ENCODE data around the gene OLFML2B.
A peak's percentile ranks its signal among the peaks of the same experiment; 100 is the strongest.
"Not testable (repeated sequence)": the region's sequence is repeated elsewhere in the genome, so short reads cannot be mapped to it uniquely, and the experiment has no call there.

Gene OLFML2B

GRCh38 chr1:162023547-162024501 lies at the start of gene OLFML2B:
Gene OLFML2B (minus strand): TSS chr1:162023869. CDS start chr1:162023430, 439 bp downstream.
- peak in 2 of 3 donors; percentile 5 to 28 for DNase-seq (ENCODE audit: low read depth in 3 of 3, low spot score in 1 of 3)

GRCh38 chr1:162072740-162073139 lies 49.1 kb upstream of the OLFML2B start:
- no peak for DNase-seq (ENCODE audit: low read depth in 3 of 3, low spot score in 1 of 3)

- DNase-seq (ENCODE audit: low read depth in 3 of 3, low spot score in 1 of 3) = no peak
These were observed 47.2 kb upstream of the OLFML2B start for GRCh38 chr1:162070825-162071224.

GRCh38 chr1:162070094-162070748 lies 46.6 kb upstream of the OLFML2B start:
- DNase-seq (ENCODE audit: low read depth in 3 of 3, low spot score in 1 of 3) = peak in 1 of 3 donors; percentile 3

GRCh38 chr1:162069334-162070093 lies 45.8 kb upstream of the OLFML2B start, which contains the start of gene NOS1AP:
Gene NOS1AP (plus strand): TSS chr1:162069691. CDS start chr1:162070178, 487 bp downstream.
- peak; percentile 30 to 69 (median 57) for DNase-seq (ENCODE audit: low read depth in 3 of 3, low spot score in 1 of 3)

- DNase-seq (ENCODE audit: low read depth in 3 of 3, low spot score in 1 of 3) = no peak
These were observed 44.6 kb upstream of the OLFML2B start for GRCh38 chr1:162068301-162068700.

GRCh38 chr1:162067466-162067865 lies 43.8 kb upstream of the OLFML2B start:
- no peak for DNase-seq (ENCODE audit: low read depth in 3 of 3, low spot score in 1 of 3)

- not testable (repeated sequence) for DNase-seq (ENCODE audit: low read depth in 3 of 3, low spot score in 1 of 3)
These were observed 43.2 kb upstream of the OLFML2B start for GRCh38 chr1:162066836-162067235.

GRCh38 chr1:162065016-162065415 lies 41.3 kb upstream of the OLFML2B start:
- no peak for DNase-seq (ENCODE audit: low read depth in 3 of 3, low spot score in 1 of 3)

GRCh38 chr1:162062542-162063015 lies 38.9 kb upstream of the OLFML2B start:
- no peak for DNase-seq (ENCODE audit: low read depth in 3 of 3, low spot score in 1 of 3)

- no peak for DNase-seq (ENCODE audit: low read depth in 3 of 3, low spot score in 1 of 3)
These were observed 36.6 kb upstream of the OLFML2B start for GRCh38 chr1:162060314-162060713.

- DNase-seq (ENCODE audit: low read depth in 3 of 3, low spot score in 1 of 3) = no peak
These were observed 36.1 kb upstream of the OLFML2B start for GRCh38 chr1:162059721-162060120.

- no peak for DNase-seq (ENCODE audit: low read depth in 3 of 3, low spot score in 1 of 3)
These were observed 32.9 kb upstream of the OLFML2B start for GRCh38 chr1:162056579-162056978.

GRCh38 chr1:162056043-162056442 lies 32.4 kb upstream of the OLFML2B start:
- peak in 1 of 3 donors; percentile 15 for DNase-seq (ENCODE audit: low read depth in 3 of 3, low spot score in 1 of 3)

GRCh38 chr1:162055062-162055461 lies 31.4 kb upstream of the OLFML2B start:
- no peak for DNase-seq (ENCODE audit: low read depth in 3 of 3, low spot score in 1 of 3)

- not testable (repeated sequence) for DNase-seq (ENCODE audit: low read depth in 3 of 3, low spot score in 1 of 3)
These were observed 30.3 kb upstream of the OLFML2B start for GRCh38 chr1:162053949-162054348.

GRCh38 chr1:162046921-162047320 lies 23.3 kb upstream of the OLFML2B start:
- no peak for DNase-seq (ENCODE audit: low read depth in 3 of 3, low spot score in 1 of 3)

- DNase-seq (ENCODE audit: low read depth in 3 of 3, low spot score in 1 of 3) = no peak
These were observed 18.7 kb upstream of the OLFML2B start for GRCh38 chr1:162042361-162042760.

GRCh38 chr1:162040657-162041056 lies 17.0 kb upstream of the OLFML2B start:
- no peak for DNase-seq (ENCODE audit: low read depth in 3 of 3, low spot score in 1 of 3)

- DNase-seq (ENCODE audit: low read depth in 3 of 3, low spot score in 1 of 3) = no peak
These were observed 16.3 kb upstream of the OLFML2B start for GRCh38 chr1:162040001-162040400.

- DNase-seq (ENCODE audit: low read depth in 3 of 3, low spot score in 1 of 3) = no peak
These were observed 15.0 kb upstream of the OLFML2B start for GRCh38 chr1:162038624-162039023.

Data from stimulated activated CD4-positive, alpha-beta T cell treated with anti-CD3 and anti-CD28 coated beads, TNF-alpha, amount 100 ng/mL, for 1 hour (primary cell).